HepG2 (cell line): ENCODE results near the gene ZNF500. TPM values are rescaled to one million over a fixed set of nuclear protein-coding genes. Genes with fewer than 3 reads are reported as not detected.
A peak's percentile ranks its signal among the peaks of the same experiment; 100 is the strongest.

ENCODE experiments used
- BHLHE40 ChIP-seq: IDR thresholded peaks from 2 replicates; pipeline ENCODE4 v1.6.1; 2011; ENCODE audit warnings: low read length, improper control_type of control experiment
- CREB1 ChIP-seq, 2 experiments: fragments of 450-650 bp in 1 of 2; IDR thresholded peaks; 2 replicates each; pipeline ENCODE4 v1.6.1; 2016 to 2017; ENCODE audit warnings: control low read depth in 1 of 2, mild to moderate bottlenecking in 1 of 2, missing compliant biosample characterization in 1 of 2, missing genetic modification characterization in 1 of 2
- ELF1 ChIP-seq: sonication (generic); formaldehyde crosslinking; IDR thresholded peaks from 2 replicates; pipeline ENCODE4 v1.4.0; 2020; ENCODE audit warnings: missing genetic modification reagents
- FOXO1 ChIP-seq: sonication (generic); formaldehyde crosslinking; IDR thresholded peaks from 2 replicates; pipeline ENCODE4 v1.4.0; 2020; ENCODE audit warnings: missing genetic modification reagents
- NFE2L2 ChIP-seq: fragments of 150-350 bp; IDR thresholded peaks from 2 replicates; pipeline ENCODE4 v1.6.1; 2014; ENCODE audit warnings: low read length
- NR2C2 ChIP-seq: sonication (generic); formaldehyde crosslinking; IDR thresholded peaks from 2 replicates; pipeline ENCODE4 v1.4.0; 2020; ENCODE audit warnings: missing genetic modification reagents, mild to moderate bottlenecking, moderate library complexity, borderline replicate concordance
- SALL2 ChIP-seq: sonication (generic); formaldehyde crosslinking; IDR thresholded peaks from 2 replicates; pipeline ENCODE4 v1.8.1; 2023; ENCODE audit warnings: mild to moderate bottlenecking, missing genetic modification reagents, inconsistent platforms
- ZFP37 ChIP-seq: sonication (generic); formaldehyde crosslinking; IDR thresholded peaks from 2 replicates; pipeline ENCODE4 v1.4.0; 2020; ENCODE audit warnings: missing genetic modification reagents, borderline replicate concordance
- ZIK1 ChIP-seq: sonication (generic); formaldehyde crosslinking; IDR thresholded peaks from 2 replicates; pipeline ENCODE4 v1.5.0; 2020; ENCODE audit warnings: mild to moderate bottlenecking, low read depth, missing genetic modification reagents, borderline replicate concordance
- ZNF121 ChIP-seq: sonication (generic); formaldehyde crosslinking; IDR thresholded peaks from 2 replicates; pipeline ENCODE4 v1.5.0; 2020; ENCODE audit warnings: mild to moderate bottlenecking, missing genetic modification reagents
- ZNF883 ChIP-seq: sonication (generic); formaldehyde crosslinking; IDR thresholded peaks from 2 replicates; pipeline ENCODE4 v1.5.1; 2020; ENCODE audit warnings: mild to moderate bottlenecking, missing genetic modification reagents; ENCODE audit errors: not compliant biosample characterization
- polyA plus RNA-seq, 8 experiments: library from polyadenylated mRNA; depleted of rRNA in 3 of 8; stranded (reverse) in 7 of 8; unstranded in 1 of 8; fragments of >200 nt; fragmentation: Illumina TruSeq in 4 of 8; extraction: Trizol in 4 of 8; gene quantifications; 2 replicates each; pipeline versions ENCODE4 v1.2.1 to v1.2.3, GENCODE V29; 2011 to 2016; ENCODE audit warnings: low read depth in 4 of 8, missing spikeins in 1 of 8, mixed read lengths in 1 of 8; ENCODE audit not compliant: insufficient read depth in 1 of 8
- total RNA-seq, 5 experiments: library from RNA; depleted of rRNA; stranded (reverse); fragments of >200 nt; fragmentation: Illumina TruSeq; extraction: Trizol; gene quantifications; 2 replicates each; pipeline ENCODE4 v1.2.3, GENCODE V29; 2016; ENCODE audit warnings: low read depth in 1 of 5
- TF ChIP-seq, protein P1 (sequence below): sonication (generic); formaldehyde crosslinking; IDR thresholded peaks from 2 replicates; pipeline ENCODE4 v1.8.1; 2023; ENCODE audit warnings: missing genetic modification reagents, inconsistent platforms, borderline replicate concordance
- TF ChIP-seq, protein P2 (sequence below): IDR thresholded peaks from 2 replicates; pipeline ENCODE4 v1.6.1; 2016; ENCODE audit warnings: missing compliant biosample characterization, missing genetic modification reagents, borderline replicate concordance
- TF ChIP-seq, protein P3 (sequence below): sonication (generic); formaldehyde crosslinking; IDR thresholded peaks from 2 replicates; pipeline ENCODE4 v1.5.0; 2020; ENCODE audit warnings: mild to moderate bottlenecking, missing genetic modification reagents, borderline replicate concordance
- TF ChIP-seq, protein P4 (sequence below): sonication (generic); formaldehyde crosslinking; IDR thresholded peaks from 2 replicates; pipeline ENCODE4 v1.5.0; 2020; ENCODE audit warnings: missing genetic modification reagents
- TF ChIP-seq, protein P5 (sequence below): sonication (generic); formaldehyde crosslinking; IDR thresholded peaks from 2 replicates; pipeline ENCODE4 v1.5.0; 2020; ENCODE audit warnings: mild to moderate bottlenecking, missing genetic modification reagents

Gene ZNF500
- total and polyA plus RNA-seq, 2 of the 13 experiments (the other 11 are each of a cell fraction or from before 2014, with no cell fraction given) = 6.1 to 12.2 TPM

DNA sequence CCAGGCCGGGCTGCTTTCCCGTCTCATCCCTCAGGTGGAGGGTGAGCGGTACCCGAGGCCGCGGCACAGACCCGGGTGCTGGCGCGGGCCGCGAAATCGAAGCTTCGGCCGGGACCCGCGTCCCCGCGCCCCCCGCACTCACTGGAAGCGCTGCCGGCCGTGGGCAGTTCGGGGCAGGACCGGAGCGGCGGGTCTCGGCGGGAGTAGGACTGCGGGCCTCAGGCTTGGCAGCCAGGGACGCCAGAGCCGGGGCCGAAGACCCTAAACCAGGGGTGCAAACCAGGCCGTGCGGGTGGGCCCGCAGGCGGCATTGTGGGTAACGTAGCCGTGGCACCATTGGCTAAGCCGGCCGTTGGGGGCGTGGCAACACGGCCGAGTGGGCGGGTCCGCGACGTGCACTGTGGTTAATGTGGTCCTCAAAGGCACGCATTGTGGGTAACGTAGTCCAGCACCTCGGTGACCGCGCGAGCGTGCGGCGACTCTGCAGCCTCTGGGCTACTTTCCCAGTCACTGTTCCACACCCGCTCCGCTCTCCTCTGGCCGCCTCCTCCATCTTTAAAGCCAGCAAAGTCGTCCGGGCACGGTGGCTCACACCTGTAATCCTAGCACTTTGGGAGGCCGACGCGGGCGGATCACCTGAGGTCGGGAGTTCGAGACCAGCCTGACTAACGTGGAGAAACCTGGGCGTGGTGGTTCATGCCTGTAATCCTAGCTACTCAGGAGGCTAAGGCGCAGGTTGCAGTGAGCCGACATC lies at the start of gene ZNF500 (continued):
- TF ChIP-seq, protein P1, sequence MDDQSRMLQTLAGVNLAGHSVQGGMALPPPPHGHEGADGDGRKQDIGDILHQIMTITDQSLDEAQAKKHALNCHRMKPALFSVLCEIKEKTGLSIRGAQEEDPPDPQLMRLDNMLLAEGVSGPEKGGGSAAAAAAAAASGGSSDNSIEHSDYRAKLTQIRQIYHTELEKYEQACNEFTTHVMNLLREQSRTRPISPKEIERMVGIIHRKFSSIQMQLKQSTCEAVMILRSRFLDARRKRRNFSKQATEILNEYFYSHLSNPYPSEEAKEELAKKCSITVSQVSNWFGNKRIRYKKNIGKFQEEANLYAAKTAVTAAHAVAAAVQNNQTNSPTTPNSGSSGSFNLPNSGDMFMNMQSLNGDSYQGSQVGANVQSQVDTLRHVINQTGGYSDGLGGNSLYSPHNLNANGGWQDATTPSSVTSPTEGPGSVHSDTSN = no peak
- peak; percentile 73 for TF ChIP-seq ELF1 (CRISPR knock-in tag)
- peak; percentile 51; the same call in 1 of the 2 replicates for TF ChIP-seq FOXO1 (CRISPR knock-in tag)
- TF ChIP-seq ZIK1 (CRISPR knock-in tag) = peak; percentile 68; the same call in 1 of the 2 replicates
- TF ChIP-seq SALL2 (CRISPR knock-in tag) = peak; percentile 42; the same call in 1 of the 2 replicates
- TF ChIP-seq BHLHE40 = peak; percentile 50
- TF ChIP-seq CREB1 (IDR thresholded peaks at IDR 0.05) = peak; percentile 77
- peak; percentile 70; the same call in 1 of the 2 replicates for TF ChIP-seq CREB1 (CRISPR knock-in tag; IDR thresholded peaks at IDR 0.05)
- TF ChIP-seq, protein P2, sequence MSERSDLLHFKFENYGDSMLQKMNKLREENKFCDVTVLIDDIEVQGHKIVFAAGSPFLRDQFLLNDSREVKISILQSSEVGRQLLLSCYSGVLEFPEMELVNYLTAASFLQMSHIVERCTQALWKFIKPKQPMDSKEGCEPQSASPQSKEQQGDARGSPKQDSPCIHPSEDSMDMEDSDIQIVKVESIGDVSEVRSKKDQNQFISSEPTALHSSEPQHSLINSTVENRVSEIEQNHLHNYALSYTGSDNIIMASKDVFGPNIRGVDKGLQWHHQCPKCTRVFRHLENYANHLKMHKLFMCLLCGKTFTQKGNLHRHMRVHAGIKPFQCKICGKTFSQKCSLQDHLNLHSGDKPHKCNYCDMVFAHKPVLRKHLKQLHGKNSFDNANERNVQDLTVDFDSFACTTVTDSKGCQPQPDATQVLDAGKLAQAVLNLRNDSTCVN (CRISPR knock-in tag) = no peak; the same call in 1 of the 2 replicates
- TF ChIP-seq, protein P3, sequence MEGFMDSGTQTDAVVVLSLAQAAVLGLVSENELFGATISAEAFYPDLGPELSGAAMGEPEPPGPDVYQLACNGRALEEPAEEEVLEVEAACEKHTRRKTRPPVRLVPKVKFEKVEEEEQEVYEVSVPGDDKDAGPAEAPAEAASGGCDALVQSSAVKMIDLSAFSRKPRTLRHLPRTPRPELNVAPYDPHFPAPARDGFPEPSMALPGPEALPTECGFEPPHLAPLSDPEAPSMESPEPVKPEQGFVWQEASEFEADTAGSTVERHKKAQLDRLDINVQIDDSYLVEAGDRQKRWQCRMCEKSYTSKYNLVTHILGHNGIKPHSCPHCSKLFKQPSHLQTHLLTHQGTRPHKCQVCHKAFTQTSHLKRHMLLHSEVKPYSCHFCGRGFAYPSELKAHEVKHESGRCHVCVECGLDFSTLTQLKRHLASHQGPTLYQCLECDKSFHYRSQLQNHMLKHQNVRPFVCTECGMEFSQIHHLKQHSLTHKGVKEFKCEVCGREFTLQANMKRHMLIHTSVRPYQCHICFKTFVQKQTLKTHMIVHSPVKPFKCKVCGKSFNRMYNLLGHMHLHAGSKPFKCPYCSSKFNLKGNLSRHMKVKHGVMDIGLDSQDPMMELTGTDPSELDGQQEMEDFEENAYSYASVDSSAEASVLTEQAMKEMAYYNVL (CRISPR knock-in tag) = peak; percentile 81; the same call in 1 of the 2 replicates
- TF ChIP-seq NR2C2 = peak; percentile 83
- TF ChIP-seq ZNF121 (CRISPR knock-in tag) = no peak
- peak; percentile 71 for TF ChIP-seq ZNF883 (CRISPR knock-in tag)
- TF ChIP-seq NFE2L2 = no peak
- TF ChIP-seq, protein P4, sequence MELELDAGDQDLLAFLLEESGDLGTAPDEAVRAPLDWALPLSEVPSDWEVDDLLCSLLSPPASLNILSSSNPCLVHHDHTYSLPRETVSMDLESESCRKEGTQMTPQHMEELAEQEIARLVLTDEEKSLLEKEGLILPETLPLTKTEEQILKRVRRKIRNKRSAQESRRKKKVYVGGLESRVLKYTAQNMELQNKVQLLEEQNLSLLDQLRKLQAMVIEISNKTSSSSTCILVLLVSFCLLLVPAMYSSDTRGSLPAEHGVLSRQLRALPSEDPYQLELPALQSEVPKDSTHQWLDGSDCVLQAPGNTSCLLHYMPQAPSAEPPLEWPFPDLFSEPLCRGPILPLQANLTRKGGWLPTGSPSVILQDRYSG (CRISPR knock-in tag) = no peak
- no peak for TF ChIP-seq ZFP37 (CRISPR knock-in tag)
- TF ChIP-seq, protein P5, sequence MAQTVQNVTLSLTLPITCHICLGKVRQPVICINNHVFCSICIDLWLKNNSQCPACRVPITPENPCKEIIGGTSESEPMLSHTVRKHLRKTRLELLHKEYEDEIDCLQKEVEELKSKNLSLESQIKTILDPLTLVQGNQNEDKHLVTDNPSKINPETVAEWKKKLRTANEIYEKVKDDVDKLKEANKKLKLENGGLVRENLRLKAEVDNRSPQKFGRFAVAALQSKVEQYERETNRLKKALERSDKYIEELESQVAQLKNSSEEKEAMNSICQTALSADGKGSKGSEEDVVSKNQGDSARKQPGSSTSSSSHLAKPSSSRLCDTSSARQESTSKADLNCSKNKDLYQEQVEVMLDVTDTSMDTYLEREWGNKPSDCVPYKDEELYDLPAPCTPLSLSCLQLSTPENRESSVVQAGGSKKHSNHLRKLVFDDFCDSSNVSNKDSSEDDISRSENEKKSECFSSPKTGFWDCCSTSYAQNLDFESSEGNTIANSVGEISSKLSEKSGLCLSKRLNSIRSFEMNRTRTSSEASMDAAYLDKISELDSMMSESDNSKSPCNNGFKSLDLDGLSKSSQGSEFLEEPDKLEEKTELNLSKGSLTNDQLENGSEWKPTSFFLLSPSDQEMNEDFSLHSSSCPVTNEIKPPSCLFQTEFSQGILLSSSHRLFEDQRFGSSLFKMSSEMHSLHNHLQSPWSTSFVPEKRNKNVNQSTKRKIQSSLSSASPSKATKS (CRISPR knock-in tag) = no peak; the same call in 1 of the 2 replicates
